Gastrocnemius medialis (tissue), 4 donors: Measurements from ENCODE around the gene VRK2. TPM values are rescaled to one million over a fixed set of nuclear protein-coding genes. Genes with fewer than 3 reads are reported as not detected.

Experiments used
- ATAC-seq, 2 donors: fragments of 150-250 bp; one replicate each; pipeline ENCODE4 v1.9.1; 2016
- DNase-seq, 2 donors: peaks; one replicate each; pipeline ENCODE4 v3.0.0-alpha.2; 2019
- H3K27ac ChIP-seq, 4 donors: fragments of 200-600 bp; sonication (generic); 1 replicate in 1 of 4; 2 replicates in 3 of 4; pipeline ENCODE4 v1.5.1; 2016 to 2018; ENCODE audit warnings: mild to moderate bottlenecking in 2 of 4, moderate library complexity in 1 of 4
- H3K27me3 ChIP-seq, 3 donors: fragments of 200-600 bp; sonication (generic) in 2 of 3; 1 replicate in 1 of 3; 2 replicates in 2 of 3; pipeline versions ENCODE4 v1.5.1 to v1.6.0; 2016 to 2019; ENCODE audit warnings: mild to moderate bottlenecking in 1 of 3, moderate library complexity in 1 of 3
- H3K36me3 ChIP-seq, 2 donors: fragments of 200-600 bp; sonication (generic) in 1 of 2; one replicate each; pipeline ENCODE4 v1.5.1; 2017 to 2018
- H3K4me1 ChIP-seq, 2 donors: fragments of 200-600 bp; sonication (generic) in 1 of 2; one replicate each; pipeline ENCODE4 v1.5.1; 2016 to 2017; ENCODE audit warnings: mild to moderate bottlenecking in 2 of 2
- H3K4me3 ChIP-seq, 4 donors: fragments of 200-600 bp; sonication (generic) in 3 of 4; 1 replicate in 1 of 4; 2 replicates in 3 of 4; pipeline ENCODE4 v1.5.1; 2016 to 2019; ENCODE audit warnings: mild to moderate bottlenecking in 2 of 4
- H3K9me3 ChIP-seq, 3 donors: fragments of 200-600 bp; sonication (generic) in 2 of 3; 1 replicate in 1 of 3; 2 replicates in 2 of 3; pipeline ENCODE4 v1.5.1; 2016 to 2019
- POLR2A ChIP-seq, 2 donors: fragments of 450-650 bp; IDR thresholded peaks; one replicate each; pipeline ENCODE4 v1.6.1; 2017; ENCODE audit warnings: antibody characterized with exemption in 2 of 2, mild to moderate bottlenecking in 2 of 2, moderate library complexity in 2 of 2
- in situ Hi-C, 4 donors: fragments of 200-750 bp; cut with MboI; loops; one replicate each; pipeline versions ENCODE4 v1.15.0 to v1.8.0; 2017; ENCODE audit warnings: low sequenced_read_pairs in 4 of 4
- intact Hi-C: fragments of 100-400 bp; cut with DNase I; formaldehyde crosslinking; loops from one replicate; pipeline ENCODE4 v1.15.1; 2023; ENCODE audit warnings: low total_unique reads
- total RNA-seq, 4 donors: library from RNA; depleted of rRNA; stranded (reverse); fragments of >200 nt; gene quantifications; one replicate each; pipeline versions ENCODE4 v1.1.0 to v1.2.3, GENCODE V29; 2016
- TF ChIP-seq, protein P1 (sequence below), 5 experiments: fragments of 450-650 bp in 3 of 5; fragments of 200-600 bp in 2 of 5; sonication (generic) in 2 of 5; IDR thresholded peaks in 4 of 5; conservative IDR thresholded peaks in 1 of 5; 1 replicate in 4 of 5; 2 replicates in 1 of 5; pipeline ENCODE4 v1.5.1; 2016 to 2019; ENCODE audit warnings: antibody characterized with exemption in 5 of 5, mild to moderate bottlenecking in 3 of 5, moderate library complexity in 3 of 5

Gene VRK2
- total RNA-seq, 4 donors from 2014 or later = 12.3 to 24.5 (median 21.2) TPM

DNA sequence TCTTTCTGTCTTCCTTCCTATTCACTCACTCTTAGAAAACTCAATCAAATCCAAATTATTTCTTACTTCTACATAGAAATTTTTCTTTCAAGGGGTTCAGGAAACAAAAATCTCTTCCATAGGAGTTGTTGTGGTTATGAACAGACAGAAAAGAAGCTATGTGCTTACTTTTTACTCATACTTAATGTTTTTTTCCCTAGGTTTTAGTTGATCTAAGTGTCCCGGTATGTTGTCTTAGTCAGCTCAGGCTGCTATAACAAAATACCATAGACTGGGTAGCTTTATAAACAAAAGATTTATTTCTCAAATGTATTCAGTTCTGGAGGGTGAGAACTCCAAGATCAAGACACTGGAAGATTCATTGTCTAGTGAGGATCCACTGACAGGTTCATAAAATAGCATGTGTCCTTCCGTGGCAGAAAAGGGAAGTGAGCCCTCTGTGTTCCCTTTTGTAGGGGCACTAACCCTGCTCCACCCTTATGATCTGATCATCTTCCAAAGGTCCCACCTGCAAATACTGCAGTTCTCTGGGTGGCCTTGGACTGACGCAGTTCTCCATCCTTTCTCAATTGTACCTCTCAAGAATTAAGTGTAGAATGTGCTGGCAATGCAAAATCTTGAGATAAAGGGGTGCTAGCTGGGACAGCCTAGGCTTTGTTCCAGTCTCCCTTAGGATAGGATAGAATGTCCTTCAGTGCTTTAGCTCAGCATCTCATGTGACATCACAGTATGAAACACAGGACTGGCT lies 14.4 kb upstream of the VRK2 start:
- Histone ChIP-seq H3K36me3 (no peaks in the 10 kb centered on the region), H3K9me3 (no peaks in the 10 kb centered on the region), H3K4me3 (no peak overlapping the region), H3K4me1 (no peaks in the 10 kb centered on the region), H3K27ac (no peak overlapping the region), H3K27me3 (no peaks in the 10 kb centered on the region)
- no peak for ATAC-seq
- DNase-seq = no peak
- in situ Hi-C loops (no loop called here), intact Hi-C loops (no loop called here)
- TF ChIP-seq, protein P1, sequence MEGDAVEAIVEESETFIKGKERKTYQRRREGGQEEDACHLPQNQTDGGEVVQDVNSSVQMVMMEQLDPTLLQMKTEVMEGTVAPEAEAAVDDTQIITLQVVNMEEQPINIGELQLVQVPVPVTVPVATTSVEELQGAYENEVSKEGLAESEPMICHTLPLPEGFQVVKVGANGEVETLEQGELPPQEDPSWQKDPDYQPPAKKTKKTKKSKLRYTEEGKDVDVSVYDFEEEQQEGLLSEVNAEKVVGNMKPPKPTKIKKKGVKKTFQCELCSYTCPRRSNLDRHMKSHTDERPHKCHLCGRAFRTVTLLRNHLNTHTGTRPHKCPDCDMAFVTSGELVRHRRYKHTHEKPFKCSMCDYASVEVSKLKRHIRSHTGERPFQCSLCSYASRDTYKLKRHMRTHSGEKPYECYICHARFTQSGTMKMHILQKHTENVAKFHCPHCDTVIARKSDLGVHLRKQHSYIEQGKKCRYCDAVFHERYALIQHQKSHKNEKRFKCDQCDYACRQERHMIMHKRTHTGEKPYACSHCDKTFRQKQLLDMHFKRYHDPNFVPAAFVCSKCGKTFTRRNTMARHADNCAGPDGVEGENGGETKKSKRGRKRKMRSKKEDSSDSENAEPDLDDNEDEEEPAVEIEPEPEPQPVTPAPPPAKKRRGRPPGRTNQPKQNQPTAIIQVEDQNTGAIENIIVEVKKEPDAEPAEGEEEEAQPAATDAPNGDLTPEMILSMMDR (IDR thresholded peaks at IDR 0.05 in 4 of 5, conservative IDR thresholded peaks at IDR 0.05 in 1 of 5) = no peak
- no peak for TF ChIP-seq POLR2A (IDR thresholded peaks at IDR 0.05)

DNA sequence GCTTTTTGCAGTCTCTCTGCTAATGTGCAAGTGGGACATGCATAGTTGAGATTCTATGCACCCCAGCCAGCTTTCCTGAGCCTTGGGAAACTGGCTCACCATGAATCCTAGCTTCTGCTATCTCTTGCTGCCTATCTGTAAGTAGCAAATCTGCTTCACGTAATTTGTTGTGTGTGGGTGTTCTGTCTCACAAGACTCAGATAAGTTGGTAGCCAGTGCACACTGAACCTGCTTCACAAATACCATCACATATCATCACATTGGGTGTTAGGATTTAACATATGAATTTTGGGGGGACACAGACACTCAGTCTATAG lies 13.9 kb upstream of the VRK2 start:
- no peak overlapping the region for H3K4me3 ChIP-seq
- intact Hi-C loops = no loop called here
- H3K27me3 ChIP-seq = no peaks in the 10 kb centered on the region
- in situ Hi-C loops = no loop called here
- no peaks in the 10 kb centered on the region for H3K36me3 ChIP-seq
- no peaks in the 10 kb centered on the region for H3K9me3 ChIP-seq
- H3K4me1 ChIP-seq = no peaks in the 10 kb centered on the region
- H3K27ac ChIP-seq = no peak overlapping the region
- TF ChIP-seq, protein P1 (IDR thresholded peaks at IDR 0.05 in 4 of 5, conservative IDR thresholded peaks at IDR 0.05 in 1 of 5) = no peak
- TF ChIP-seq POLR2A (IDR thresholded peaks at IDR 0.05) = no peak
- DNase-seq = no peak
- no peak for ATAC-seq

DNA sequence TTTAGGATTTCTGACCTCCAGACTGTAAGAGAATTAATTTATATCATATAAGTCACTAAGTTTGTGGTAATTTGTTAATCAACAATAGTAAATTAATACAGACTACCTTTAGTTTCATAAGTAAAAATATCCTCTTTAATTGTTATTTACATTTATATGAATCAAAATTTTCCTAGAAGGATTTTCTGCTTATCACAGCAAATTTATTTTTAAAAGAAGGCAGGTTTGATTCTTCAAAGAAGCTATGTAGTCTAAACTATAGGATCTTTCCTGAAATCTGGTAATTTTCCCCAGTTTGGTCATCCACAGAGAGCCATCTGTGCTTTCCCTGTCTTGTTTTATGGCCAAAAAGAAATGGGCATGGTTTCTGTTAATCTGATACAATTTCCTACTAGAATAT lies 13.1 kb upstream of the VRK2 start:
- TF ChIP-seq, protein P1 (IDR thresholded peaks at IDR 0.05 in 4 of 5, conservative IDR thresholded peaks at IDR 0.05 in 1 of 5) = no peak
- no peak for TF ChIP-seq POLR2A (IDR thresholded peaks at IDR 0.05)
- no peaks in the 10 kb centered on the region for H3K4me1 ChIP-seq
- H3K4me3 ChIP-seq = no peak overlapping the region
- H3K27ac ChIP-seq = no peak overlapping the region
- H3K9me3 ChIP-seq = no peaks in the 10 kb centered on the region
- in situ Hi-C loops (no loop called here), intact Hi-C loops (no loop called here)
- DNase-seq = no peak
- no peaks in the 10 kb centered on the region for H3K27me3 ChIP-seq
- H3K36me3 ChIP-seq = no peaks in the 10 kb centered on the region
- ATAC-seq = no peak

DNA sequence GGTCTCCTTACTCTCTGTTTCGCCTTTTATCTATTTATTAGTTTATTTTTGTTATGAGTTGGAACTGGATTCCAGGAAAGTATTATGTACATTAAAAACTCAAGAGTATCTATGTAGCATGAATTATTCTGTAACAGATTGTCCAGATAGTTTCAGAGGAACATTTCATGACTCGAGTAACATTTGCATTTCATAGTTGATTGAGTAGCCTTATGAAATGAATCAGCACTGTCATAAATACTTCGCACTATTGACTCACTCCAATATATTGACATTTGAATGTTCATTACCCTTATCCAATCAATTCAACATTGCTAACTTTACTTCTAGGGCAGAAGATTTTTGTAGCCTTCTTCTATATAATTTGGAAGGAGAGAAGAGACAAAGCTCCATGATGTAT lies 11.3 kb upstream of the VRK2 start:
- no peak overlapping the region for H3K27ac ChIP-seq
- intact Hi-C loops (no loop called here), in situ Hi-C loops (no loop called here)
- no peaks in the 10 kb centered on the region for H3K4me1 ChIP-seq
- H3K27me3 ChIP-seq = no peaks in the 10 kb centered on the region
- H3K36me3 ChIP-seq = no peaks in the 10 kb centered on the region
- H3K9me3 ChIP-seq = no peaks in the 10 kb centered on the region
- DNase-seq (no peak), ATAC-seq (no peak)
- no peak overlapping the region for H3K4me3 ChIP-seq
- TF ChIP-seq POLR2A (IDR thresholded peaks at IDR 0.05) = no peak
- TF ChIP-seq, protein P1 (IDR thresholded peaks at IDR 0.05 in 4 of 5, conservative IDR thresholded peaks at IDR 0.05 in 1 of 5) = no peak

DNA sequence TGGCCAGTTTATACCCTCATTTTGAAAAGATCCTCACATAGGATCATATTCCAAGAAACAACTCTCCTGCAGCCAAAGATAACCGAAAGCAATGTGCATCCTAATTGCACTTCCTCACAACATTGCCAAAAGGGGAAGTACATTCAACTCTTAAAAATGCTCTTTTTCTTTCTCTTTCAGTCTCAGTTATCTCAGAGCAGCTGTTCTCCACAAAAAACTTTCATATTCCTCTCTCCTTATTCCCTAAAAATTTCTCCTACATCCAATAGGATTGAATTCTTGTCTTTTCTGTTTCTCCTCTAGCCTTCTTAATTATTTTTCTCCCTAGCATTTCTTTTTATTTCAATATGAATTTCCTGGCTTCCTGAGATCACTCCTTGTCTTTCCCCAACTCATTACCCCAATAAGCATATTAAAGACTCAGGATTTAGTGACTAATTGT lies 7.4 kb upstream of the VRK2 start:
- Histone ChIP-seq H3K36me3 (peaks cover 0 to 4% of the 10 kb centered on the region in 2 donors), H3K4me1 (no peaks in the 10 kb centered on the region), H3K27me3 (no peaks in the 10 kb centered on the region), H3K9me3 (no peaks in the 10 kb centered on the region), H3K27ac (no peak overlapping the region), H3K4me3 (no peak overlapping the region)
- ATAC-seq (no peak), DNase-seq (no peak)
- TF ChIP-seq, protein P1 (IDR thresholded peaks at IDR 0.05 in 4 of 5, conservative IDR thresholded peaks at IDR 0.05 in 1 of 5) = no peak
- TF ChIP-seq POLR2A (IDR thresholded peaks at IDR 0.05) = no peak
- in situ Hi-C loops (no loop called here), intact Hi-C loops (no loop called here)
